ENCODE measurements around the gene DLX3.

DLX3 gene

GRCh38 chr17:49977463-49978389 lies 17.3 kb downstream of the DLX3 start:
- Histone ChIP-seq H3K27me3 (peaks cover 100% of the 10 kb centered on the region), H3K36me3 (no peaks in the 10 kb centered on the region), H3K9me3 (no peaks in the 10 kb centered on the region), H3K4me3 (ENCODE audit: low read depth in 1 of 2, low read length in 1 of 2) (no peak overlapping the region), H3K27ac (no peak overlapping the region), H3K4me1 (ENCODE audit: control insufficient read depth in 1 of 2, insufficient read depth in 1 of 2, low read depth in 1 of 2, low read length in 1 of 2) (no peaks in the 10 kb centered on the region)
- TF ChIP-seq, protein P1, sequence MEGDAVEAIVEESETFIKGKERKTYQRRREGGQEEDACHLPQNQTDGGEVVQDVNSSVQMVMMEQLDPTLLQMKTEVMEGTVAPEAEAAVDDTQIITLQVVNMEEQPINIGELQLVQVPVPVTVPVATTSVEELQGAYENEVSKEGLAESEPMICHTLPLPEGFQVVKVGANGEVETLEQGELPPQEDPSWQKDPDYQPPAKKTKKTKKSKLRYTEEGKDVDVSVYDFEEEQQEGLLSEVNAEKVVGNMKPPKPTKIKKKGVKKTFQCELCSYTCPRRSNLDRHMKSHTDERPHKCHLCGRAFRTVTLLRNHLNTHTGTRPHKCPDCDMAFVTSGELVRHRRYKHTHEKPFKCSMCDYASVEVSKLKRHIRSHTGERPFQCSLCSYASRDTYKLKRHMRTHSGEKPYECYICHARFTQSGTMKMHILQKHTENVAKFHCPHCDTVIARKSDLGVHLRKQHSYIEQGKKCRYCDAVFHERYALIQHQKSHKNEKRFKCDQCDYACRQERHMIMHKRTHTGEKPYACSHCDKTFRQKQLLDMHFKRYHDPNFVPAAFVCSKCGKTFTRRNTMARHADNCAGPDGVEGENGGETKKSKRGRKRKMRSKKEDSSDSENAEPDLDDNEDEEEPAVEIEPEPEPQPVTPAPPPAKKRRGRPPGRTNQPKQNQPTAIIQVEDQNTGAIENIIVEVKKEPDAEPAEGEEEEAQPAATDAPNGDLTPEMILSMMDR (IDR thresholded peaks at IDR 0.05), result no peak

GRCh38 chr17:49976828-49977202 lies 18.2 kb downstream of the DLX3 start:
- no peak overlapping the region for H3K4me3 ChIP-seq (ENCODE audit: low read depth in 1 of 2, low read length in 1 of 2)
- peaks cover 100% of the 10 kb centered on the region for H3K27me3 ChIP-seq
- no peaks in the 10 kb centered on the region for H3K9me3 ChIP-seq
- no peaks in the 10 kb centered on the region for H3K4me1 ChIP-seq (ENCODE audit: control insufficient read depth in 1 of 2, insufficient read depth in 1 of 2, low read depth in 1 of 2, low read length in 1 of 2)
- no peak overlapping the region for H3K27ac ChIP-seq
- TF ChIP-seq, protein P1 (IDR thresholded peaks at IDR 0.05), result no peak
- H3K36me3 ChIP-seq, result no peaks in the 10 kb centered on the region

DNA sequence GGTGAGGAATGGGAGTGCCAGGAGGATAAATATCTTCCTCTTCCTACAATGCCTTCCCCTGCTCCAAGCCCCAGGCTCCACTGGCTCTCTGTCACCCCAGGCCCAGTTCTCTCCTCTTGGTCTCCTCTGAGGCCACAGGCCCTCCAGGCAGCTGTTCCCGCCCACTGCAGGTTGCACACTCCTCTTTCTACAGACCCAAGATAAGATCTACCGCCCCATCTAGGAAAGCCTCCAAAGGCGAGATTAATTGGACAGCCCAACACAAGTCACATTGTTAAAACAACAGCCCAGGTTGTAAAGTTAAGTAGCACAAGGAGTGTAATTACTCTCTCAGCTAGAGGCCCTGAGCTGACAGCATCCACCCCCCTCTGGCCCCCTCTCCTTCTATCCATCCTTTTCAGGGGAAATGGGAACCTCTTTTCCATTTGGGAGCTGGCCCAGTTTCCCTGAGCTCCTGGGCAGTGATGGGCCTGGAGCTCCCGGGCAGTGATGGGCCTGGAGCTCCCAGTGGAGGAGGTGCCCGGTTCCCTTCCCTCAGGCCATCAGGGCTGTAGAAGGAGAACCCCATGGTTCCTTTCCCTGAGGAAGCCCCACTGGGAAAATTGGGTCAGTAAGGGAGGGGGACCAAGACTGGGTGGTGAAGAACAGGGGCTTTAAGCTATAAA lies 18.7 kb downstream of the DLX3 start:
- Histone ChIP-seq H3K4me1 (ENCODE audit: control insufficient read depth in 1 of 2, insufficient read depth in 1 of 2, low read depth in 1 of 2, low read length in 1 of 2) (no peaks in the 10 kb centered on the region), H3K9me3 (no peaks in the 10 kb centered on the region), H3K27ac (no peak overlapping the region), H3K36me3 (no peaks in the 10 kb centered on the region), H3K27me3 (peaks cover 100% of the 10 kb centered on the region), H3K4me3 (ENCODE audit: low read depth in 1 of 2, low read length in 1 of 2) (no peak overlapping the region)
- TF ChIP-seq, protein P1 (IDR thresholded peaks at IDR 0.05), result no peak

DNA sequence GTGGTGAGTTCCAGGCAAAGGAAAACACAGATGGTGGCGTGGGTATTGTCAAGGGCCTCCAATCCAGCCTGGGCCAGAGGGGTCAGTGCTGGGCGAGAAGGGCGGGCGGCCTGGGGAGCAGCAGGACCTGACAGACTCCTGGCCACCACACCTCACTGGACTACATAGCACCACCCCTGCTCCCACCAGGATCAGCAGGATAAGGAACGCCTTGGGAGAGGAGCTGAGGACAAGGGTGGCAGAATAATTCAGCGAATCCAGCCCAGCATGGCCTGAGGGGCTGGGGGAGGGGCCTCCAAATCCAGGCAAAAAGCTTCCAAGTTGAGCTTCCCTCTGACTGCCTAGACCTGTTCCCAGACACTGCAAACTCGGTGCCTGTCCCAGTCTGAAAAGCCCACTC lies 19.5 kb downstream of the DLX3 start:
- no peak overlapping the region for H3K4me3 ChIP-seq (ENCODE audit: low read depth in 1 of 2, low read length in 1 of 2)
- H3K36me3 ChIP-seq, result no peaks in the 10 kb centered on the region
- TF ChIP-seq, protein P1 (IDR thresholded peaks at IDR 0.05), result no peak
- H3K9me3 ChIP-seq, result no peaks in the 10 kb centered on the region
- H3K27me3 ChIP-seq, result peaks cover 100% of the 10 kb centered on the region
- H3K27ac ChIP-seq, result no peak overlapping the region
- H3K4me1 ChIP-seq (ENCODE audit: control insufficient read depth in 1 of 2, insufficient read depth in 1 of 2, low read depth in 1 of 2, low read length in 1 of 2), result no peaks in the 10 kb centered on the region

GRCh38 chr17:49973271-49973615 lies 21.8 kb downstream of the DLX3 start:
- no peaks in the 10 kb centered on the region for H3K36me3 ChIP-seq
- H3K4me3 ChIP-seq (ENCODE audit: low read depth in 1 of 2, low read length in 1 of 2), result no peak overlapping the region
- peaks cover 14 to 17% of the 10 kb centered on the region in 2 experiments for H3K4me1 ChIP-seq (ENCODE audit: control insufficient read depth in 1 of 2, insufficient read depth in 1 of 2, low read depth in 1 of 2, low read length in 1 of 2)
- peaks cover 100% of the 10 kb centered on the region for H3K27me3 ChIP-seq
- H3K9me3 ChIP-seq, result no peaks in the 10 kb centered on the region
- TF ChIP-seq, protein P1 (IDR thresholded peaks at IDR 0.05), result no peak
- no peak overlapping the region for H3K27ac ChIP-seq

Measured in neutrophil (primary cell).